ENCODE data around the gene RAB30.

The RAB30 gene

GRCh38 chr11:82996966-82997606, 74.6 kb downstream of the RAB30 start:
- TF ChIP-seq CTCF (IDR thresholded peaks at IDR 0.05; ENCODE audit: borderline replicate concordance, control extremely low read depth, extremely low read depth, insufficient read depth, missing control alignments), result no peak
- in situ Hi-C loops (cut with MboI; ENCODE audit: low sequenced_read_pairs, unreplicated experiment), result no loop called here
- DNase-seq (ENCODE audit: low spot score), result peak; percentile 55

GRCh38 chr11:82995754-82996398, 75.8 kb downstream of the RAB30 start:
- no peak for TF ChIP-seq CTCF (IDR thresholded peaks at IDR 0.05; ENCODE audit: borderline replicate concordance, control extremely low read depth, extremely low read depth, insufficient read depth, missing control alignments)
- no peak for DNase-seq (ENCODE audit: low spot score)
- in situ Hi-C loops (cut with MboI; ENCODE audit: low sequenced_read_pairs, unreplicated experiment), result no loop called here

- DNase-seq (ENCODE audit: low spot score), result no peak
- in situ Hi-C loops (cut with MboI; ENCODE audit: low sequenced_read_pairs, unreplicated experiment), result no loop called here
- TF ChIP-seq CTCF (IDR thresholded peaks at IDR 0.05; ENCODE audit: borderline replicate concordance, control extremely low read depth, extremely low read depth, insufficient read depth, missing control alignments), result no peak
These were observed 76.5 kb downstream of the RAB30 start for GRCh38 chr11:82995235-82995634.

- in situ Hi-C loops (cut with MboI; ENCODE audit: low sequenced_read_pairs, unreplicated experiment), result no loop called here
- TF ChIP-seq CTCF (IDR thresholded peaks at IDR 0.05; ENCODE audit: borderline replicate concordance, control extremely low read depth, extremely low read depth, insufficient read depth, missing control alignments), result no peak
- no peak for DNase-seq (ENCODE audit: low spot score)
These were observed 77.0 kb downstream of the RAB30 start for GRCh38 chr11:82994604-82995230.

GRCh38 chr11:82992223-82992622, 79.5 kb downstream of the RAB30 start:
- DNase-seq (ENCODE audit: low spot score), result no peak
- in situ Hi-C loops (cut with MboI; ENCODE audit: low sequenced_read_pairs, unreplicated experiment), result no loop called here

More at GRCh38 chr11:82992223-82992622, 79.5 kb downstream of the RAB30 start:
- TF ChIP-seq CTCF (IDR thresholded peaks at IDR 0.05; ENCODE audit: borderline replicate concordance, control extremely low read depth, extremely low read depth, insufficient read depth, missing control alignments), result no peak
